ENCODE results near the gene ANO4. TPM values are rescaled to one million over a fixed set of nuclear protein-coding genes. Genes with fewer than 3 reads are reported as not detected.

The ANO4 gene
- total RNA-seq, 2 donors from 2014 or later: 3.4 to 4.0 TPM

- no peak overlapping the region for H3K4me3 Mint-ChIP-seq
- Histone ChIP-seq H3K9ac (ENCODE audit: extremely low read depth, low read length, poor library complexity, severe bottlenecking) (no peak overlapping the region), H3K36me3 (ENCODE audit: control insufficient read depth, insufficient read depth, low read length) (no peaks in the 10 kb centered on the region), H3K4me3 (ENCODE audit: low read length) (no peak overlapping the region), H3K27ac (ENCODE audit: low read depth, low read length) (no peak overlapping the region), H3K9me3 (ENCODE audit: control insufficient read depth, low read length) (no peaks in the 10 kb centered on the region), H3K4me1 (ENCODE audit: control insufficient read depth, insufficient read depth, low read length) (peaks cover 6% of the 10 kb centered on the region), H3K27me3 (ENCODE audit: control insufficient read depth, insufficient read depth, low read length, poor library complexity, severe bottlenecking) (peaks cover 10% of the 10 kb centered on the region)
- no peak for DNase-seq
- 73 to 75% methylated on average over 1 to 3 of the region's 3 CpGs for WGBS, 2 experiments (ENCODE audit: insufficient coverage in 1 of 2, insufficient read length in 1 of 2)
- H3K4me1 Mint-ChIP-seq: peaks cover 19% of the 10 kb centered on the region
- no peaks in the 10 kb centered on the region for H3K36me3 Mint-ChIP-seq (ENCODE audit: low read depth)
- no peak overlapping the region for H3K27ac Mint-ChIP-seq
- H3K9me3 Mint-ChIP-seq: no peaks in the 10 kb centered on the region
- H3K27me3 Mint-ChIP-seq (ENCODE audit: insufficient read depth): peaks cover 3% of the 10 kb centered on the region
- no peak for TF ChIP-seq CTCF (conservative IDR thresholded peaks at IDR 0.05)
Measured at GRCh38 chr12:100798286-100799160, 3.9 kb downstream of the ANO4 start.

- DNase-seq: no peak
- H3K4me1 ChIP-seq (ENCODE audit: control insufficient read depth, insufficient read depth, low read length): peaks cover 2% of the 10 kb centered on the region
- H3K9me3 ChIP-seq (ENCODE audit: control insufficient read depth, low read length): no peaks in the 10 kb centered on the region
- no peaks in the 10 kb centered on the region for H3K36me3 ChIP-seq (ENCODE audit: control insufficient read depth, insufficient read depth, low read length)
- no peak overlapping the region for H3K4me3 ChIP-seq (ENCODE audit: low read length)
- H3K4me1 Mint-ChIP-seq: peaks cover 14% of the 10 kb centered on the region
- H3K9me3 Mint-ChIP-seq: no peaks in the 10 kb centered on the region
- H3K9ac ChIP-seq (ENCODE audit: extremely low read depth, low read length, poor library complexity, severe bottlenecking): no peak overlapping the region
- no peak overlapping the region for H3K27ac Mint-ChIP-seq
- H3K36me3 Mint-ChIP-seq (ENCODE audit: low read depth): no peaks in the 10 kb centered on the region
- 98 to 100% methylated on average over 2 of the region's 2 CpGs for WGBS, 2 experiments (ENCODE audit: insufficient coverage in 1 of 2, insufficient read length in 1 of 2)
- no peak overlapping the region for H3K27ac ChIP-seq (ENCODE audit: low read depth, low read length)
- H3K4me3 Mint-ChIP-seq: no peak overlapping the region
- peaks cover 10% of the 10 kb centered on the region for H3K27me3 ChIP-seq (ENCODE audit: control insufficient read depth, insufficient read depth, low read length, poor library complexity, severe bottlenecking)
- H3K27me3 Mint-ChIP-seq (ENCODE audit: insufficient read depth): peaks cover 3% of the 10 kb centered on the region
- no peak for TF ChIP-seq CTCF (conservative IDR thresholded peaks at IDR 0.05)
Measured at GRCh38 chr12:100799770-100800169, 5.2 kb downstream of the ANO4 start.

GRCh38 chr12:100800723-100801122 is 6.1 kb downstream of the ANO4 start:
- no peaks in the 10 kb centered on the region for H3K9me3 ChIP-seq (ENCODE audit: control insufficient read depth, low read length)
- no peak overlapping the region for H3K27ac ChIP-seq (ENCODE audit: low read depth, low read length)
- H3K4me3 ChIP-seq (ENCODE audit: low read length): no peak overlapping the region
- no peak overlapping the region for H3K9ac ChIP-seq (ENCODE audit: extremely low read depth, low read length, poor library complexity, severe bottlenecking)
- TF ChIP-seq CTCF (conservative IDR thresholded peaks at IDR 0.05): no peak
- H3K4me3 Mint-ChIP-seq: no peak overlapping the region
- WGBS, 2 experiments (ENCODE audit: insufficient coverage in 1 of 2, insufficient read length in 1 of 2): 87 to 100% methylated on average over 1 of the region's 1 CpG
- H3K4me1 ChIP-seq (ENCODE audit: control insufficient read depth, insufficient read depth, low read length): peaks cover 2% of the 10 kb centered on the region
- DNase-seq: no peak
- no peak overlapping the region for H3K27ac Mint-ChIP-seq
- H3K27me3 Mint-ChIP-seq (ENCODE audit: insufficient read depth): no peaks in the 10 kb centered on the region
- peaks cover 5% of the 10 kb centered on the region for H3K4me1 Mint-ChIP-seq
- H3K9me3 Mint-ChIP-seq: no peaks in the 10 kb centered on the region
- H3K27me3 ChIP-seq (ENCODE audit: control insufficient read depth, insufficient read depth, low read length, poor library complexity, severe bottlenecking): peaks cover 2% of the 10 kb centered on the region
- H3K36me3 Mint-ChIP-seq (ENCODE audit: low read depth): no peaks in the 10 kb centered on the region
- no peaks in the 10 kb centered on the region for H3K36me3 ChIP-seq (ENCODE audit: control insufficient read depth, insufficient read depth, low read length)

All from endodermal cell (in vitro differentiated cells).